ENCODE results near the gene CETP.

Gene CETP

DNA sequence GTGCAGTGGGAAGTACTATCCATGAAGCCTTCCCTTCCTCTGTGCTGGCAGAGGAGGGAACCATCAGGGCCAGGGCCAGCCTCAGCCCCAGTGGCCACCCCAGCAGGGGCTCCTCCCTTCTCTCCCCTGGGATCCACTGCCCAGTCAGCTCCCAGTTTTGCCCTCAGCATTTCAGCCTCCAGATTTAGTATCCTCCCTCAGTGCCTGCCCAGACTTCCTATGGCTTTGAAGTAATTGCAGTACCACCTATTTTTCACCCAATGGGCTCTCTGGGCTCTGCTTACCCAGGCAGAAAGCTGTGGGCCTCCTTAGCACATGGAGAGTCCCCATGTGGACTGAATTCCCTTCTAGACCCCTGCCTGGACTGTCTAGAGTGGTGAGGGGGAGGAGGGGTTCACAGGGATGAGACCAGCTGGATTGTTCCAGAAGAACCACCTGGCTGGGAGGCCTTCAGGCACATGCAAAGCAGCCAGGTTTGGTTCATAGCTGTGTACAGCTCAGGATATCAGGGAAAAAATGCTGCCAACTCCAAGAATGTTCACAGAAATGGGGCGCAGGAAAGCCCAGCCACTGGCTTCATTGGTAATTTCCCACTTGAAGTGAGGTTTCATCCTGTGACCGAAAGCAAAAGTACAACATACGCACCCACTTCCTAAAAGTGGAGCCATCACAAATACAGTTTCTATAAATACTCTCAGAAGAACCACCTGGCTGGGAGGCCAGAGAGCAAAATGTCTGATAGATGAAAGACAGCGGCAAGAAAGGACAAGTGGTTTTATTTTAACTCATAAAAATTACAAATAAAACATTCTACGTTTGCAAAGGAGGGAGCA is 45.0 kb upstream of the CETP start:
- Histone ChIP-seq H3K4me1 (peaks cover 17% of the 10 kb centered on the region), H3K27me3 (ENCODE audit: control insufficient read depth, insufficient read depth, low read length) (no peaks in the 10 kb centered on the region), H3K27ac (peak overlapping the region; percentile 54), H3K4me3 (ENCODE audit: low read depth, low read length) (no peak overlapping the region), H3K9ac (no peak overlapping the region), H3K36me3 (ENCODE audit: control insufficient read depth, insufficient read depth, low read length) (no peaks in the 10 kb centered on the region), H2AFZ (no peak overlapping the region), H3K79me2 (no peaks in the 10 kb centered on the region), H3K4me2 (ENCODE audit: low read length) (no peak overlapping the region), H3K9me3 (ENCODE audit: control insufficient read depth, low read length) (no peaks in the 10 kb centered on the region)
- TF ChIP-seq, protein P1, sequence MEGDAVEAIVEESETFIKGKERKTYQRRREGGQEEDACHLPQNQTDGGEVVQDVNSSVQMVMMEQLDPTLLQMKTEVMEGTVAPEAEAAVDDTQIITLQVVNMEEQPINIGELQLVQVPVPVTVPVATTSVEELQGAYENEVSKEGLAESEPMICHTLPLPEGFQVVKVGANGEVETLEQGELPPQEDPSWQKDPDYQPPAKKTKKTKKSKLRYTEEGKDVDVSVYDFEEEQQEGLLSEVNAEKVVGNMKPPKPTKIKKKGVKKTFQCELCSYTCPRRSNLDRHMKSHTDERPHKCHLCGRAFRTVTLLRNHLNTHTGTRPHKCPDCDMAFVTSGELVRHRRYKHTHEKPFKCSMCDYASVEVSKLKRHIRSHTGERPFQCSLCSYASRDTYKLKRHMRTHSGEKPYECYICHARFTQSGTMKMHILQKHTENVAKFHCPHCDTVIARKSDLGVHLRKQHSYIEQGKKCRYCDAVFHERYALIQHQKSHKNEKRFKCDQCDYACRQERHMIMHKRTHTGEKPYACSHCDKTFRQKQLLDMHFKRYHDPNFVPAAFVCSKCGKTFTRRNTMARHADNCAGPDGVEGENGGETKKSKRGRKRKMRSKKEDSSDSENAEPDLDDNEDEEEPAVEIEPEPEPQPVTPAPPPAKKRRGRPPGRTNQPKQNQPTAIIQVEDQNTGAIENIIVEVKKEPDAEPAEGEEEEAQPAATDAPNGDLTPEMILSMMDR (IDR thresholded peaks at IDR 0.05): no peak

- peak overlapping the region; percentile 40 for H3K27ac ChIP-seq
- H3K36me3 ChIP-seq (ENCODE audit: control insufficient read depth, insufficient read depth, low read length): no peaks in the 10 kb centered on the region
- H3K4me1 ChIP-seq: peaks cover 8% of the 10 kb centered on the region
- no peak overlapping the region for H3K9ac ChIP-seq
- H3K4me2 ChIP-seq (ENCODE audit: low read length): no peak overlapping the region
- TF ChIP-seq, protein P1 (IDR thresholded peaks at IDR 0.05): no peak
- no peaks in the 10 kb centered on the region for H3K9me3 ChIP-seq (ENCODE audit: control insufficient read depth, low read length)
- no peak overlapping the region for H2AFZ ChIP-seq
- no peaks in the 10 kb centered on the region for H3K27me3 ChIP-seq (ENCODE audit: control insufficient read depth, insufficient read depth, low read length)
- H3K4me3 ChIP-seq (ENCODE audit: low read depth, low read length): no peak overlapping the region
- H3K79me2 ChIP-seq: peaks cover under 1% of the 10 kb centered on the region
These were observed 43.2 kb upstream of the CETP start for GRCh38 chr16:56918467-56919012.

DNA sequence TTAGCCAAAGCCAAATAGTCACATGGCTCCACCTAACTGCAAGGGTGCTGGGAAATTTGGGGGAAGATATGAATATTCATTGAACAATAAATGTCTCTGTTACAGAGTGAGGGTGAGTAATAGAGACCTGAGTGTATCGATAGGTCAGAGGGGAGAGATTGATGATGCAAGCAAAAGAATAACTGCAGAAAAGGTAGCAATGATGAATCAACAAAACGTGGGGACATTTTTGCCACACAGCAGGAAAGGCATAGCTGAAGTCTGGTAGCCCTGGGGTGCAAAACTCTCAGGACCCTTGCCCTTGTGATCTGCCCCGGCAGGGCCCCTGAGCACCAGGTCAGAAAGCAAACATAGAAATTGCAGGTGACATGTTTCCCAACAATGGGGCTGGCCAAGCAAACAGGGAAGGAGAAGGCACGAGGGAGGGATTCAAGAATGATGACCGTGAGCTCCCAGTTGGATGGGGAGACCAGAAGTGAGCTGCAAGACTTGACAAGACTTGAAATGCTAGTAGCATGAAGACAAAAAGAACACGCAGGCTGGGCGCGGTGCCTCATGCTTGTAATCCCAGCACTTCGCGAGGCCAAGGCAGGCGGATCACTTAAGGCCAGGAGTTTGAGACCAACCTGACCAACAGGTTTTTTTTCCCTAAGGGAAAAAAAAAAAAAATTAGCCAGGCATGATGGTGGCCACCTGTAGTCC is 42.5 kb upstream of the CETP start:
- peaks cover 8% of the 10 kb centered on the region for H3K4me1 ChIP-seq
- H3K27me3 ChIP-seq (ENCODE audit: control insufficient read depth, insufficient read depth, low read length): no peaks in the 10 kb centered on the region
- H3K79me2 ChIP-seq: peaks cover 2% of the 10 kb centered on the region
- TF ChIP-seq, protein P1 (IDR thresholded peaks at IDR 0.05): no peak
- H3K4me2 ChIP-seq (ENCODE audit: low read length): no peak overlapping the region
- no peaks in the 10 kb centered on the region for H3K36me3 ChIP-seq (ENCODE audit: control insufficient read depth, insufficient read depth, low read length)
- no peaks in the 10 kb centered on the region for H3K9me3 ChIP-seq (ENCODE audit: control insufficient read depth, low read length)
- no peak overlapping the region for H3K4me3 ChIP-seq (ENCODE audit: low read depth, low read length)
- no peak overlapping the region for H3K27ac ChIP-seq
- H3K9ac ChIP-seq: no peak overlapping the region
- H2AFZ ChIP-seq: no peak overlapping the region

DNA sequence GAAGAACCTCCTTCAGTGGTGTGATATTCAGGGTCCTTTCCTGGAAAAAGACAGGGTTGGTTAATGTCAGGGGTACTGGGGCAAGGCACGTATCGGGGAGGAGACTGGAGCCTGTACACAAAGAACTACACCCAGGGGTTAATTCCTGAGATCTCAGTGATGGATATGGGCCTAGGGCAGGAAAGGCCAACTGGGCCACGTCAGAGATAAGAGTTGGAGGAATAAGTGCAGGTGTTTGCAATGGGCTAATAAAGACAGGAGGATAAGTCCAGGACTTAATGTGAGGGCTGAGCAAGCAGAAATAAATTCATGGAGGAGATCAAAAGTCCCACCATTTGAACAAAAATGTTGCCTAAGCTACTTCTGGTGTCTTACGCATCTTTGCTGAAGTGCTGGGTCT is 40.2 kb upstream of the CETP start:
- Histone ChIP-seq H3K27ac (no peak overlapping the region), H3K4me2 (ENCODE audit: low read length) (no peak overlapping the region), H3K9ac (no peak overlapping the region), H3K36me3 (ENCODE audit: control insufficient read depth, insufficient read depth, low read length) (no peaks in the 10 kb centered on the region), H3K27me3 (ENCODE audit: control insufficient read depth, insufficient read depth, low read length) (no peaks in the 10 kb centered on the region), H3K79me2 (peaks cover 2% of the 10 kb centered on the region), H2AFZ (peak overlapping the region; percentile 15), H3K9me3 (ENCODE audit: control insufficient read depth, low read length) (no peaks in the 10 kb centered on the region), H3K4me3 (ENCODE audit: low read depth, low read length) (no peak overlapping the region), H3K4me1 (peaks cover 10% of the 10 kb centered on the region)
- TF ChIP-seq, protein P1 (IDR thresholded peaks at IDR 0.05): no peak
